ENCODE measurements around the gene ACSF2. TPM values are rescaled to one million over a fixed set of nuclear protein-coding genes. Genes with fewer than 3 reads are reported as not detected.
"Not testable (repeated sequence)": the region's sequence is repeated elsewhere in the genome, so short reads cannot be mapped to it uniquely, and the experiment has no call there.

The ACSF2 gene
- total RNA-seq, 2 donors from 2014 or later = 49.0 to 111 TPM

DNA sequence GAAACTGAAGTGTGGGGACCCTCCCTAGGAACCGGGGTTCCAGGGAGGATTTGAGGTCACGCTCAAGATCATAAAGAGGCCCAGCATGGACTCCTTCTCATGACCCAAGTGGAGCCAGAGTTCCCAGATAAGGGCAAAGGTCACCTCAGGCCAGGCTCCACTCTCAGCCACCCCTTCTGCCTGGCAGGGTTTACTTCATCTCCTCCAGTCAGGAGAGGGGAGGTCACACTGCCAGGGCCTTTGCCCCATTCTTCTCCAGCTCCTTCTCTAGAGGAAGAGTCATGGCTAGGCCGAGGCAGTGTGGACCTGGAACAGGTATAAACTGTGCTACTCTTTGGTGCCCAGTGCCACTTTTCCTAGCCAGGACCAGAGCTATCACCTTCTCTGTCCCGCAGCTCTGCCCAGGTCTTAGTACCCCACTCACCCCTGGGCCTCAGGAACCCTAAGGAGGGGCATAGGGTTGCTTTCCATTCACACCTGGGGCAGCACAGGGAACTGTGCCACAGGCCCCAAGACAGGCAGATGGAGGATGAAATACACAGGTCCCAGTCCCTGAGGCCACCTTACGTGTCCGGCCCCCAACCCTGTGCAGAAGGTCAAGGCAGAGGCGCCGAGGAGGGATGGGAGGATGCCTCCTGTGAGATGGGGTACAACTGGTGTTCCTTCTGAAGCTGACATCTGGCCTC, 879 bp upstream of the ACSF2 start:
- Histone ChIP-seq H3K27ac (peak overlapping the region; percentile 81 to 91), H3K4me3 (peak overlapping the region; percentile 67 to 68), H3K4me1 (replicated peaks) (peaks cover 7% of the 10 kb centered on the region), H3K27me3 (replicated peaks; ENCODE audit: insufficient read depth) (no peaks in the 10 kb centered on the region), H3K9me3 (no peaks in the 10 kb centered on the region), H3K36me3 (no peaks in the 10 kb centered on the region)
- no peak for TF ChIP-seq POLR2AphosphoS5 (IDR thresholded peaks at IDR 0.05)
- no peak for TF ChIP-seq CTCF (IDR thresholded peaks at IDR 0.05)
- TF ChIP-seq POLR2A (IDR thresholded peaks at IDR 0.05) = no peak
- no peak for DNase-seq (ENCODE audit: low spot score)
- intact Hi-C loops (cut with DNase I) = no loop called here
- 78% methylated on average over 8 of the region's 8 CpGs for WGBS

GRCh38 chr17:50426472-50426782, 409 bp downstream of the ACSF2 start:
- DNase-seq (ENCODE audit: low spot score) = no peak
- intact Hi-C loops (cut with DNase I) = no loop called here
- Histone ChIP-seq H3K36me3 (no peaks in the 10 kb centered on the region), H3K9me3 (no peaks in the 10 kb centered on the region), H3K27me3 (replicated peaks; ENCODE audit: insufficient read depth) (no peaks in the 10 kb centered on the region), H3K4me1 (replicated peaks) (peaks cover 7% of the 10 kb centered on the region), H3K4me3 (peak overlapping the region; percentile 67 to 68), H3K27ac (peak overlapping the region; percentile 81 to 91)
- TF ChIP-seq CTCF (IDR thresholded peaks at IDR 0.05) (no peak), POLR2A (IDR thresholded peaks at IDR 0.05) (no peak), POLR2AphosphoS5 (IDR thresholded peaks at IDR 0.05) (no peak)
- WGBS = 1% methylated on average over 7 of the region's 7 CpGs

DNA sequence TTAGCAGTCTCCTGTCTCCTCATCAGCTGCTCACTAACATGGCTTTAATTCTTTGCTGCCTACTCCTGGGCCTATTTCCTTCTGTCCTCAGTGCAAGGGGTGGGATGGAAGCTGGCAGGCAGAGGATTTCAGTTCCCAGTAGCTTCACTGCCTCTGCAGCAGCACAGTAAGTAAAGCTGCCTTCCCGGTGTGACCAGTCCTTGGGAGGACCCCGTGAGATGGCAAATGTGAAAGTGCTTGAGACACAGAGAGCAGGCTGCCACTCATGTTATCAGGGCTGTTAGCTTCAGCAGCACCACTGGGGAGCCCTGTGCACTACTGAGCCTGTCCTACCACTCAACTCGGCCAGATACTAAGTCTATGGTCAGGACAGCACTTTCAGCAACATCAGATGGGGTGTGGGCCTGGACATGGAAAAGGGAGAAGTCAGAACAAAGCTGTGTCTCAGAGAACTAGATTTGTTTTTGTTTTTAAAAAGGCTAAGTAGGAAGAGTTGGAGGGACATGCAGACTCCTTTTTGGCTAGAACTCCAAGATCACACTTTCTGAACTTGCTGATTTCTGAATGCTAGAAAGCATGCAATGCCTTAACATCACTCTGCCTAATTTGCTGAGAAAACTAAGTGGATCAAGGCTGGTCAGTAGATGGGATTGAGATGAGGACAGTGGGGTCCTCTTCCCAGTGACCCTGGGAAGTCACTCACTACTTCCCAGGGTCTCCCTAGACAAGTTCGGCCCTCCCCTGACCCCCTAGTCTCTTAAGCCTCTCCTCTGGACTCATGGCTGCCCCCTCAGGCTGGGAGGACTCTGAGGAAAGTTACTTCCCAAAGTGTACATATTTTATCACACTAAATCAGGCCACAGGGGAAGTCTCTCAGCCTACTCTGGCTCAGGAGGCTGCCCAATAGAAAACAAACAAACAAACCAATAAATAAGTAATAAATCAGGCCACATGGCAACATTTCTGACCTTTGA, 1.1 kb downstream of the ACSF2 start:
- Histone ChIP-seq H3K4me3 (peak overlapping the region; percentile 67 to 68), H3K36me3 (no peaks in the 10 kb centered on the region), H3K9me3 (no peaks in the 10 kb centered on the region), H3K27me3 (replicated peaks; ENCODE audit: insufficient read depth) (no peaks in the 10 kb centered on the region), H3K27ac (peak overlapping the region; percentile 81 to 91), H3K4me1 (replicated peaks) (peaks cover 7% of the 10 kb centered on the region)
- peak; percentile 57 for DNase-seq (ENCODE audit: low spot score)
- TF ChIP-seq POLR2A (IDR thresholded peaks at IDR 0.05) = peak; percentile 27
- no peak for TF ChIP-seq POLR2AphosphoS5 (IDR thresholded peaks at IDR 0.05)
- WGBS = 19% methylated on average over 4 of the region's 4 CpGs
- intact Hi-C loops (cut with DNase I) = no loop called here

DNA sequence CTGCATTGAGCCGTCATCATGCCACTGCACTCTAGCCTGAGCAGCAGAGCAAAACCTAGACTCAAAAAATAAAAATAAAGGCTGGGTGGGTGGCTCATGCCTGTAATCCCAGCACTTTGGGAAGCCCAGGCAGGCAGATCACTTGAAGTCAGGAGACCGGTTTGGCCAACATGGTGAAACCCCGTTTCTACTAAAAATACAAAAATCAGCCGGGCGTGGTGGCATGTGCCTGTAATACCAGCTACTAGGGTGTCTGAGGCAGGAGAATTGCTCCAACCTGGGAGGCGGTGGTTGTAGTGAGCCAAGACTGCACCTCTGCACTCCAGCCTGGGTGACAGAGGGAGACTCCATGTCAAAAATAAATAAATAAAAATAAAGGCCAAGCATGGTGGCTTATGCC, 2.1 kb downstream of the ACSF2 start:
- intact Hi-C loops (cut with DNase I) = not testable (repeated sequence)
- peak overlapping the region; percentile 81 to 91 for H3K27ac ChIP-seq

DNA sequence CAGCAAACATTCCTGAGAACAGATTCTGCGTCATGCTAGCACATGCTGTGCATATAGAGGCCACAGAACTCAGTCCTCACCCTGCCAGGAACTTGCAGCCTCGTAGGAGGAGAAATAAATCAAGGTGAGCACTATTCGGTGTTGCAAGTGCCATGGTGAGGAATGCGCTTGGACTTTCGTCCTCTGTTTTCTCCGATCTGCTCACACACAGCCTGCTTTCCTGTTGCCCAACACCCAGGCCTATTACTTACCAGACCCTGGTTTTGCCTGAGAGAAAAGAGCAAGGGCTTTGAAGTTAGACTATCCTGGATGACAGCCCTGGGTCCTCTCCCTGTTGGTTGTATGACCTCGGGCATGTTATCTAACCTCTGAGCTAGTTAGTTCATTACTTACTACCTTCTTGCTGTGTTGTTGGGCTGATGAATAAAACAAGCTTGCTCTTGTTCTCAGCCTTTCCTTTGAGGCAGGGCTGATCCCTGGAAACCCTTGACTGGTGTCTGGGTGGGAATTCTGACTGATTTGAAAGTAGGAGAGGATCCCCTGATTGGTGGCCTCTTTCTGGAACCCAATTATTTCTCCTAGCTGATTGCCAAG, 2.9 kb downstream of the ACSF2 start:
- peaks cover 7% of the 10 kb centered on the region for H3K4me1 ChIP-seq (replicated peaks)
- no peak overlapping the region for H3K4me3 ChIP-seq
- peak overlapping the region; percentile 81 to 91 for H3K27ac ChIP-seq
- 37% methylated on average over 7 of the region's 7 CpGs for WGBS
- TF ChIP-seq POLR2A (IDR thresholded peaks at IDR 0.05) (peak; percentile 17), POLR2AphosphoS5 (IDR thresholded peaks at IDR 0.05) (peak; percentile 93), CTCF (IDR thresholded peaks at IDR 0.05) (no peak)
- peak; percentile 82 for DNase-seq (ENCODE audit: low spot score)
- no peaks in the 10 kb centered on the region for H3K27me3 ChIP-seq (replicated peaks; ENCODE audit: insufficient read depth)
- H3K36me3 ChIP-seq = no peaks in the 10 kb centered on the region
- H3K9me3 ChIP-seq = no peaks in the 10 kb centered on the region
- intact Hi-C loops (cut with DNase I) = no loop called here

More for the DNA sequence above, 2.1 kb downstream of the ACSF2 start:
- WGBS = 78% methylated on average over 6 of the region's 6 CpGs
- DNase-seq (ENCODE audit: low spot score); H3K4me3 ChIP-seq; H3K27me3 ChIP-seq (replicated peaks; ENCODE audit: insufficient read depth); H3K9me3 ChIP-seq; H3K4me1 ChIP-seq (replicated peaks); H3K36me3 ChIP-seq: not testable (repeated sequence)
